Activated CD8-positive, alpha-beta memory T cell treated with anti-CD3 and anti-CD28 coated beads for 48 hours (primary cell): ENCODE measurements around the gene PPP1R15A.
"Not testable (repeated sequence)": the region's sequence is repeated elsewhere in the genome, so short reads cannot be mapped to it uniquely, and the experiment has no call there.

ENCODE experiments used
- DNase-seq, 3 experiments: peaks; one replicate each; pipeline ENCODE4 v3.0.0-alpha.2; 2020; ENCODE audit warnings: low read depth in 2 of 3, low spot score in 2 of 3

PPP1R15A gene

GRCh38 chr19:48879025-48879637 lies 6.9 kb downstream of the PPP1R15A start:
- DNase-seq = no peak

- not testable (repeated sequence) for DNase-seq
These were observed 7.5 kb downstream of the PPP1R15A start for GRCh38 chr19:48879696-48880095.

- no peak for DNase-seq
These were observed 9.8 kb downstream of the PPP1R15A start for GRCh38 chr19:48881741-48882657.

GRCh38 chr19:48883726-48884125 lies 11.5 kb downstream of the PPP1R15A start:
- DNase-seq = no peak

GRCh38 chr19:48887861-48888612 lies 15.8 kb downstream of the PPP1R15A start:
- no peak for DNase-seq

GRCh38 chr19:48889496-48889895 lies 17.3 kb downstream of the PPP1R15A start:
- DNase-seq = not testable (repeated sequence)

- no peak for DNase-seq
These were observed 18.3 kb downstream of the PPP1R15A start for GRCh38 chr19:48890551-48890950.

GRCh38 chr19:48895226-48895625 lies 23.0 kb downstream of the PPP1R15A start:
- DNase-seq = no peak

- DNase-seq = no peak
These were observed 24.0 kb downstream of the PPP1R15A start for GRCh38 chr19:48896191-48896720.

- DNase-seq = no peak
These were observed 25.0 kb downstream of the PPP1R15A start for GRCh38 chr19:48897181-48897580.

- DNase-seq = not testable (repeated sequence)
These were observed 27.1 kb downstream of the PPP1R15A start for GRCh38 chr19:48899386-48899749.

GRCh38 chr19:48899781-48900476 lies 27.7 kb downstream of the PPP1R15A start, which contains the start of gene NUCB1:
Gene NUCB1 (plus strand): TSS chr19:48900312. CDS start chr19:48900797, 485 bp downstream.
- peak; percentile 97 to 98 (median 98) for DNase-seq

GRCh38 chr19:48900477-48901406 lies 28.5 kb downstream of the PPP1R15A start:
- DNase-seq = no peak

- DNase-seq = not testable (repeated sequence)
These were observed 30.1 kb downstream of the PPP1R15A start for GRCh38 chr19:48902291-48902690.

GRCh38 chr19:48903788-48904187 lies 31.6 kb downstream of the PPP1R15A start:
- DNase-seq = not testable (repeated sequence)

- no peak for DNase-seq
These were observed 33.4 kb downstream of the PPP1R15A start for GRCh38 chr19:48905664-48906063.

- no peak for DNase-seq
These were observed 34.1 kb downstream of the PPP1R15A start for GRCh38 chr19:48906324-48906723.

GRCh38 chr19:48907671-48908070 lies 35.5 kb downstream of the PPP1R15A start:
- no peak for DNase-seq

GRCh38 chr19:48909424-48910077 lies 37.3 kb downstream of the PPP1R15A start:
- DNase-seq = not testable (repeated sequence)
